PC-9 (cell line): ENCODE data around the gene FAM98C.

Experiments
- EZH2 ChIP-seq: fragments of 200-600 bp; sonication (generic); IDR thresholded peaks from 2 replicates; pipeline ENCODE4 v1.8.0; 2017; ENCODE audit warnings: antibody characterized with exemption, low read depth
- TF ChIP-seq, protein P1 (sequence below): fragments of 200-600 bp; sonication (generic); conservative IDR thresholded peaks from 2 replicates; pipeline ENCODE4 v1.6.1; 2017; ENCODE audit warnings: mixed run types, antibody characterized with exemption, mild to moderate bottlenecking, moderate library complexity

DNA sequence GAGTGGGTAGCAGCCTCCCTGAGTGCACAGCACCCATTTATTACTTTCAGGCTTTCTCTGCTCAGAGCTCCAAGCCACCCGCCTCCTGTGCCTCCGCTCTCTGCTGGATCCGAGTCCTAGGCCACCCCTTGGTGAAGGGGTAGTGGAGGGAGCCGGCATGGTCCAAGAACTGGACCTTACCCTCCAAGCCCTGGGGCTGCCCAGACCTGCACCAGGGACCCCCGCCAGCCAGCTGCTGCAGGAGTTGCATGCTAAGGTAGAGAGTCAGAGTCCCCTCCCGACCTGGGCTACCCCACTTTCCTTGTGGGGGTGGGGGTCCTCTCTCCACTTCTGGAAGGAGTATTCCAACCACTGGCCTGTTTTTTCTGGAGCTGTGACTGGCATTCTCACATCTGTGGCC is 2.0 kb downstream of the FAM98C start:
- TF ChIP-seq, protein P1, sequence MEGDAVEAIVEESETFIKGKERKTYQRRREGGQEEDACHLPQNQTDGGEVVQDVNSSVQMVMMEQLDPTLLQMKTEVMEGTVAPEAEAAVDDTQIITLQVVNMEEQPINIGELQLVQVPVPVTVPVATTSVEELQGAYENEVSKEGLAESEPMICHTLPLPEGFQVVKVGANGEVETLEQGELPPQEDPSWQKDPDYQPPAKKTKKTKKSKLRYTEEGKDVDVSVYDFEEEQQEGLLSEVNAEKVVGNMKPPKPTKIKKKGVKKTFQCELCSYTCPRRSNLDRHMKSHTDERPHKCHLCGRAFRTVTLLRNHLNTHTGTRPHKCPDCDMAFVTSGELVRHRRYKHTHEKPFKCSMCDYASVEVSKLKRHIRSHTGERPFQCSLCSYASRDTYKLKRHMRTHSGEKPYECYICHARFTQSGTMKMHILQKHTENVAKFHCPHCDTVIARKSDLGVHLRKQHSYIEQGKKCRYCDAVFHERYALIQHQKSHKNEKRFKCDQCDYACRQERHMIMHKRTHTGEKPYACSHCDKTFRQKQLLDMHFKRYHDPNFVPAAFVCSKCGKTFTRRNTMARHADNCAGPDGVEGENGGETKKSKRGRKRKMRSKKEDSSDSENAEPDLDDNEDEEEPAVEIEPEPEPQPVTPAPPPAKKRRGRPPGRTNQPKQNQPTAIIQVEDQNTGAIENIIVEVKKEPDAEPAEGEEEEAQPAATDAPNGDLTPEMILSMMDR = no peak
- no peak for TF ChIP-seq EZH2
